Activated T-helper 1 cell treated with anti-CD3 and anti-CD28 coated beads, Interleukin-12 subunit alpha, Interleukin-12 subunit beta, Interleukin-2, Interleukin-4 antibody, amounts not matched to agents 30 ng/mL and 10 ng/mL and 1 ng/mL, durations not matched to agents 14 hours and 24 hours and 36 hours (primary cell): ENCODE data around the gene CNP. TPM values are rescaled to one million over a fixed set of nuclear protein-coding genes. Genes with fewer than 3 reads are reported as not detected.
A peak's percentile ranks its signal among the peaks of the same experiment; 100 is the strongest.
"Not testable (repeated sequence)": the region's sequence is repeated elsewhere in the genome, so short reads cannot be mapped to it uniquely, and the experiment has no call there.

Experiments used
- DNase-seq: peaks from one replicate; pipeline ENCODE4 v3.0.0; 2021; ENCODE audit warnings: low spot score
- H3K27ac Mint-ChIP-seq: one replicate; pipeline ENCODE4 v1.8.0; 2021; ENCODE audit warnings: mild to moderate bottlenecking, mixed read lengths
- H3K27me3 Mint-ChIP-seq: one replicate; pipeline ENCODE4 v1.8.0; 2022; ENCODE audit warnings: mild to moderate bottlenecking, moderate library complexity, mixed read lengths; ENCODE audit not compliant: insufficient read depth
- H3K36me3 Mint-ChIP-seq: one replicate; pipeline ENCODE4 v1.8.0; 2021; ENCODE audit warnings: low read depth, mixed read lengths
- H3K4me1 Mint-ChIP-seq: one replicate; pipeline ENCODE4 v1.8.0; 2021; ENCODE audit warnings: low read depth, mixed read lengths
- H3K4me3 Mint-ChIP-seq: one replicate; pipeline ENCODE4 v1.8.0; 2021; ENCODE audit warnings: mild to moderate bottlenecking, moderate library complexity, mixed read lengths
- H3K9me3 Mint-ChIP-seq: one replicate; pipeline ENCODE4 v1.8.0; 2021; ENCODE audit warnings: mixed read lengths
- intact Hi-C: fragments of 100-400 bp; cut with micrococcal nuclease; formaldehyde crosslinking; loops from one replicate; pipeline ENCODE4 v1.15.1; 2024
- total RNA-seq: library from RNA; stranded (reverse); gene quantifications from 2 replicates; pipeline ENCODE4 v1.2.3, GENCODE V29; 2022

CNP gene
- total RNA-seq, 1 donor from 2014 or later = 89.8 TPM

DNA sequence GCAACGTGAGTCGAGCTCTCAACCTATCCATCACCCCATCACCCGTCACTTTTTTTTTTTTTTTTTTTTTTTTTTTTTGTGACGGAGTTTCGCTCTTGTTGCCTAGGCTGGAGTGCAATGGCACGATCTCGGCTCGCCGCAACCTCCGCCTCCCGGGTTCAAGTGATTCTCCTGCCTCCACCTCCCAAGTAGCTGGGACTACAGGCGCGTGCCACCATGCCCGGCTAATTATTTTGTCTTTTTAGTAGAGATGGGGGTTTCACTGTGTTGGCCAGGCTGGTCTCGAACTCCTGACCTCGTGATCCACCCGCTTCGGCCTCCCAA, 35.8 kb upstream of the CNP start:
- H3K27me3 Mint-ChIP-seq, H3K9me3 Mint-ChIP-seq, DNase-seq, H3K36me3 Mint-ChIP-seq: not testable (repeated sequence)
- intact Hi-C loops = loop anchor here (1.0 to 5.0 kb wide), 5 partner anchors 11 to 457 kb away; partner anchors contain the start of genes CNP, DNAJC7, KLHL11 and STAT3
- Mint-ChIP-seq H3K4me3 (peak overlapping the region; percentile 97), H3K27ac (peak overlapping the region; percentile 96), H3K4me1 (peaks cover 35% of the 10 kb centered on the region)

DNA sequence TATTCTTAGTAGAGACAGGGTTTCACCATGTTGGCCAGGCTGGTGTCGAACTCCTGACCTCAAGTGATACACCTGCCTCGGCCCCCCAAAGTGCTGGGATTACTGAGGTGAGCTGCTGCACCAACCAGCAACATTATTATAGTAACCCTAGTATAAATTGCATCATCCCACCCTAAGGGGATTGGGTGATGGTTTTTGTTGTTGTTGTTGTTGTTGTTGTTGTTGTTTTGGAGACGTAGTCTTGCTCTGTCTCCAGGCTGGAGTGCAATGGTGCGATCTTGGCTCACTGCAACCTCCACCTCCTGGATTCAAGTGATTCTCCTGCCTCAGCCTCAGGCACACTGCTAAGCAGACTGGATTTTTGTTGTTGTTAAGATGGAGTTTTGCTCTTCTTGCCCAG, 34.9 kb upstream of the CNP start:
- not testable (repeated sequence) for H3K27ac Mint-ChIP-seq, H3K9me3 Mint-ChIP-seq, H3K36me3 Mint-ChIP-seq, DNase-seq, H3K27me3 Mint-ChIP-seq
- Mint-ChIP-seq H3K4me1 (peaks cover 35% of the 10 kb centered on the region), H3K4me3 (peak overlapping the region; percentile 54)
- intact Hi-C loops = loop anchor here (5.0 kb wide), 1 partner anchor 456 kb away; the partner anchor contains the start of gene STAT3

DNA sequence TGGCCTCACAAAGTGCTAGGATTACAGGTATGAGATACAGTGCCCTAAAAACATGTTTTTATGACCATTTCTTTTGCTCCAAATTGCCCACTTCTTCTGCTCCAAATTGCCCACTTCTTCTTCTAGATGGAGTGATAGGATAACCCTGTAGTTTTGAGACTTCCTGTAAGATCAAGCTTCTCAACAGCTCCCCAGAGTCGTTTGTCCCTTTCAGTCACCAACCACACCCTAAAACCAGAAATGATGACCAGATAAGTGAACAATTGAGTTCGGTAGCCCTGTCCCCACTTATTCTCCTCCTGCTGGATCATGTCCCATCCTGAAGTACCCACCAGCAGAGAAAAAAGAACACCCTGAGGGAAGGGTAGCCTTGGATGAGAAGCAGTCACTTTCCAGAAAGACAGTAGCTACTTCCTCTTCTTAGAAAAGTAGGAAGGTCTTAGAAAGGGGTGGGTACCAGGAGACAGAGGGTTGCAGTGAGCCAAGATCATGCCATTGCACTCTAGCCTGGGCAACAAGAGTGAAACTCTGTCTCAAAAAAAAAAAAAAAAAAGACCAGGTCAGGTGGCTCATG, 33.7 kb upstream of the CNP start:
- peak overlapping the region; percentile 54 for H3K4me3 Mint-ChIP-seq
- DNase-seq = no peak
- H3K27me3 Mint-ChIP-seq = no peaks in the 10 kb centered on the region
- H3K9me3 Mint-ChIP-seq = no peaks in the 10 kb centered on the region
- peaks cover 35% of the 10 kb centered on the region for H3K4me1 Mint-ChIP-seq
- intact Hi-C loops = loop anchor here (5.0 kb wide), 1 partner anchor 454 kb away; the partner anchor contains the start of gene STAT3
- H3K27ac Mint-ChIP-seq = peak overlapping the region; percentile 82
- H3K36me3 Mint-ChIP-seq = peaks cover 8% of the 10 kb centered on the region

DNA sequence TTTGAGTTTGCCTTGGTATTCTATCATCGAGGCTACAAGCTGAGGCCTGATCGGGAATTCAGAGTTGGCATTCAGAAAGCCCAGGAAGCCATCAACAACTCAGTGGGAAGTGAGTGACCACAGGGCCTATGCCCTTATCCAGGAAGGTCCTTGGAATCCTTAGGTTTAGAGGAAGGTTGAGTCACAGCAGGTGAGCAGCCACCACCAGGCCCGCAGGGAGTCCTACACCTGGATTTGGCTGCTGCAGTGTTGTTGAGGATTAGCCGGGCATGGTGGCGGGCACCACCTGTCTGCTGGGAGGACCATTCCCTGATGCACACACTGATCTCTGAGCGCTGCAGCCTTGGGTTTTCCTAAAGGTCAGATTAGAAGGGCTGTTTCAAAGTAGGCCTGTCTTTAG, 31.0 kb upstream of the CNP start:
- DNase-seq = no peak
- Mint-ChIP-seq H3K4me1 (peaks cover 17% of the 10 kb centered on the region), H3K36me3 (no peaks in the 10 kb centered on the region), H3K4me3 (no peak overlapping the region), H3K27me3 (no peaks in the 10 kb centered on the region), H3K9me3 (no peaks in the 10 kb centered on the region), H3K27ac (no peak overlapping the region)
- intact Hi-C loops = no loop called here

DNA sequence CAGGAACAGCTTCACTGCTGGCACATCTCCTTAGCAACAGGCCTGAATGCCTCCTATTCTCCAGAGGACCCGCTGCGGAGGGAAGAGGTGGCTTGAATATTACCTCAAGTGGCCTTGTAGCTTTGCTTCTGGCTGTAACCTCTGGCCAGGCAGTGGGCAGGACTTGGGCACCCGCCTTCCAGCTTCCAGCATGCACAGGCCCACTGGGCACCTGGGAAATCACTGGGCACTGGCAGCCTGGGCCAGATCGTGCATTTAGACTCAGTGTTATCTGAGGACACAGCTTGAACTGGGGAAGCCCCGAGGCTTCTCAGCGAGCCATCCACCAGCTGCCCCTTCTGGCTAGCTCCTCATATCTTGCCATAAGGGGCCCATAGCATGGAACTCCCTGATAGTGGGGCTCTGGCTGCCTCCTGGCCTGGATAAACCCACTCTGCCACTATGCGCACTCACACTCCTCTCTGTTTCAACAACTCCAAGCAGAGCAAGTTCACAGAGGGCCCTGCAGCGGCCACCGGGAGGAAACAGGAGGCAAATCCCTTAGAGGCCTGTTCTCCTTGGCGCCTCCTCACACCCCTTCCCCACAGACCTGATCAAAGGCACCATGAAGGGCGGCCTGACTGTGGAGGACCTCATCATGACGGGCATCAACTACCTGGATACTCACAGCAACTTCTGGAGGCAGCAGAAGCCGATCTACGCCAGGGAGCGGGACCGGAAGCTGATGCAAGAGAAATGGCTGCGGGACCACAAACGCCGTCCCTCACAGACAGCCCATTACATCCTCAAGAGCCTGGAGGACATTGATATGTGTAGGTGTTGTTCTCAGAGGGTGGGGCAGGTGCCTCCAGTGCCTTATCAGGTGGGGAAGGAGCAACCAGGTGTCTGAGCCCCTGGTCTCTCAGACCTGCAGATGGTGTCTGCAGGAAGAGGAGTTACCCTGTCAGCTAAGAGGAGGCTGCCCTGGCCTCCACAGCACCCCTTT, 28.3 kb upstream of the CNP start:
- DNase-seq = no peak
- Mint-ChIP-seq H3K4me1 (no peaks in the 10 kb centered on the region), H3K36me3 (no peaks in the 10 kb centered on the region), H3K27ac (no peak overlapping the region), H3K9me3 (no peaks in the 10 kb centered on the region), H3K4me3 (no peak overlapping the region), H3K27me3 (no peaks in the 10 kb centered on the region)
- intact Hi-C loops = no loop called here

DNA sequence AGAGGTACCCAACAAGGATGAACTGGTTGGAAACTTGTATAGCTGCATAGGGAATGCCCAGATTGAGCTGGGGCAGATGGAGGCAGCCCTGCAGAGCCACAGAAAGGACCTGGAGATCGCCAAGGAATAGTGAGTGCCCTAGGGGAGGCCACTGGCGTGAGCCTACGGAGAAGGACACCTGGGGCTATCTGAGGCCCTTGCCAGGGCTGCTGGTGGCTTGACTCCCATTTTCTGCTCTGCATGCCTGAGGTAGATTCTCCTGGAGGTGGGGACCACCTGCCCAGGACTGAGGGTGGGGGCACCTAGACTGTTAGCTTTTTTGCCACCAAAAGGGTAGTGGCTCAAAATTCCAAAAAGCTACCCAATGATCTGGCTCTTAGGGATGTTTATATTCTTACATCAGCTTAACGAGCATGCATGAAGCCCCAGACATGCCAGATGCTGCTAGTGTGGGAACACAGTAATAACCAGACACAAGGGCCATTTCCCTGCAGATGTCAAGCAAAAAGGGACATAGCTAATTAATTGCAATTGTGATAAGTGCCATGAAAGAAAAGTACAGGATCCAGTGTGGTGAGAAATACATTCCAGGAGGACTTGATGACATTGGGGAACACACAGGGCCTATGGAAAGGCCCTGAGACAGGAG, 27.4 kb upstream of the CNP start:
- DNase-seq = no peak
- Mint-ChIP-seq H3K9me3 (no peaks in the 10 kb centered on the region), H3K4me1 (no peaks in the 10 kb centered on the region), H3K36me3 (no peaks in the 10 kb centered on the region), H3K27me3 (no peaks in the 10 kb centered on the region), H3K4me3 (no peak overlapping the region), H3K27ac (no peak overlapping the region)
- intact Hi-C loops = no loop called here

DNA sequence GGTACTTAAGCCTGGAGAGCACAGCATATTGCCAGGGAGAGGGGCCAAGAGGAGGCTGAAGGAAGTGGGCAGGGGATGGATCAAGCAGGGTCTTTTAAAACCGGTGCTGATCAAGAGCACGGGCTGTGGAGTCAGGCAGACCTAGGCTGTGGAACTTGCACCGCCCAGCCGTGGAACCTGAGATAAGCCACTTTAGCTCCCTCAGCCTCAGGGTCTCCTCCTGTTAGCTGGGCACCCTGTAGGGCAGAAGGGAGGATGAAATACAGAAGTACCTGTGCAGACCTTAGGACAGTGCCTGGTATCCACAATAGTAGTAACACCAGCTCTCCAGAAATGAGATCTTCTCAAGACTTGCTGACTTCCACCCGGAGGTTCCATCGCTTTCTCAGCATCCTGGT, 26.9 kb upstream of the CNP start:
- H3K36me3 Mint-ChIP-seq = no peaks in the 10 kb centered on the region
- H3K27me3 Mint-ChIP-seq = no peaks in the 10 kb centered on the region
- DNase-seq = no peak
- H3K9me3 Mint-ChIP-seq = no peaks in the 10 kb centered on the region
- H3K27ac Mint-ChIP-seq = no peak overlapping the region
- H3K4me3 Mint-ChIP-seq = no peak overlapping the region
- no peaks in the 10 kb centered on the region for H3K4me1 Mint-ChIP-seq
- intact Hi-C loops = no loop called here

DNA sequence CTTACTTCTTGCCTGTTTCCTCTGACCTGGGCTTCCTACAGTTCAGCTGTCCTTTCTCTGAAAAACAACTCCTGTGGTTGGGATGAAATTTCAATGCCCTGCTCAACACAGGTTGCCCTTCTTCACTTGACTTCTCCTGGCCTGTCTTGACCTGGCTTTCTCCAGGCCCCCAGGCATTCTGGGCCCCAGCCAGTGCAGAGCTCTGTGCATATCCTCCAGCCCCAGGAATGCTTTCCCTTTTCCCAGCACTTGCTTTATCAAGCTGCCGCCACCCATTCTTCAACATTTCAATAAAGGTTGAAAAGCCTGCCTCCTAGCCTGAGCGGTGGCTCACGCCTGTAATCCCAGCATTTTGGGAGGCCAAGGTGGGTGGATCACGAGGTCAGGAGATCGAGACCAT, 25.4 kb upstream of the CNP start:
- intact Hi-C loops = no loop called here
- Mint-ChIP-seq H3K4me1 (no peaks in the 10 kb centered on the region), H3K4me3 (no peak overlapping the region), H3K36me3 (no peaks in the 10 kb centered on the region), H3K27ac (no peak overlapping the region), H3K9me3 (no peaks in the 10 kb centered on the region), H3K27me3 (no peaks in the 10 kb centered on the region)
- DNase-seq = no peak

DNA sequence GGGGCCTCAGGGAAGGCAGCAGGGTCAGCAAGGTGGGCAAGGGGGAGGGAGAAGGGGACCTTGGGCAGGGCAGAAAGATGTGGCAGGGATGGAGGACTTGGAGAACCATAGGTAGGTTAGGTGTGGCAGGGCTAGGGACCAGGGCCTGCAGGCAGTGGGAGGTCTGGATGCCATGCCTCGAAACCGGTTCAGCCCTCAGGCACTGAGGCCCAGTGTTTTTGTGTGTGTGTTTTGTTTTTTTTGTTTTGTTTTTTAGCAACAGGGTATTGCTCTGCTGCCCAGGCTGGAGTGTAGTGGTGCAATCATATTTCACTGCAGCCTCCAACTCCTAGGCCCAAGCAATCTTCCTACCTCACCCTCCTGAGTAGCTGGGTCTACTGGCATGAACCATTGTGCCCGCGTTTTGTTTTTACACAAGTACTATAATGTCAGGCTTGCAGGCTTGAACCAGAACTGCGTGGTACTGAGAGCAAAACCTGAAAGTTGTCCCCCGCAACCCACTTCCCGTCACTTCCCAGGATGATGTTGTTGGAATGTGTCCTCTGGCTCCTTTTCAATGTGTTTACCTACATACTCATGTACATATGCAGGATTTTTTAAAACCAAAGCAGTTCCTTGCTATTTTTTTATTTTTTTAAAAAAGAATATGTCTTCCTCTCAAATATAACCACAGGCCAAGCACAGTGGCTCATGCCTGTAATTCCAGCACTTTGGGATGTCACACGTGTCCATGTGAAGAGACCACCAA, 23.8 kb upstream of the CNP start:
- H3K9me3 Mint-ChIP-seq = no peaks in the 10 kb centered on the region
- intact Hi-C loops = no loop called here

DNA sequence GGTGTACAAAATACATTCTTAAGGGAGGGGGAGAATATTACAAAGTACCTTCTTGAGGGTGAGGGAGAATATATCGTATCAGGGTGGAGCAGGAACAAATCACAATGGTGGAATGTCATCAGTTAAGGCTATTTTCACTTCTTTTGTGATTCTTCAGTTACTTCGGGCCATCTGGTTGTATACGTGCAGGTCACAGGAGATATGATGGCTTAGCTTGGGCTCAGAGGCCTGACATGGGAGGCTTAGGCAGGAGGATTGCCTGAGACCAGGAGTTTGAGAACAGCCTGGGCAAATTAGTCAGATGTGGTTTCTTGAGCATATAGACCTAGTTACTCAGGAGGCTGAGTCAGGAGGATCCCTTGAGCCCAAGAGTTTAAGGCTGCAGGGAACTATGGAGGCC, 23.1 kb upstream of the CNP start:
- intact Hi-C loops = no loop called here
- Mint-ChIP-seq H3K4me1 (no peaks in the 10 kb centered on the region), H3K9me3 (no peaks in the 10 kb centered on the region), H3K27me3 (no peaks in the 10 kb centered on the region), H3K4me3 (no peak overlapping the region), H3K36me3 (no peaks in the 10 kb centered on the region), H3K27ac (no peak overlapping the region)
- no peak for DNase-seq

More for the DNA sequence above, 23.8 kb upstream of the CNP start:
- Mint-ChIP-seq H3K36me3 (no peaks in the 10 kb centered on the region), H3K4me1 (no peaks in the 10 kb centered on the region), H3K27me3 (no peaks in the 10 kb centered on the region), H3K27ac (peak overlapping the region; percentile 13), H3K4me3 (no peak overlapping the region)
- DNase-seq = no peak

DNA sequence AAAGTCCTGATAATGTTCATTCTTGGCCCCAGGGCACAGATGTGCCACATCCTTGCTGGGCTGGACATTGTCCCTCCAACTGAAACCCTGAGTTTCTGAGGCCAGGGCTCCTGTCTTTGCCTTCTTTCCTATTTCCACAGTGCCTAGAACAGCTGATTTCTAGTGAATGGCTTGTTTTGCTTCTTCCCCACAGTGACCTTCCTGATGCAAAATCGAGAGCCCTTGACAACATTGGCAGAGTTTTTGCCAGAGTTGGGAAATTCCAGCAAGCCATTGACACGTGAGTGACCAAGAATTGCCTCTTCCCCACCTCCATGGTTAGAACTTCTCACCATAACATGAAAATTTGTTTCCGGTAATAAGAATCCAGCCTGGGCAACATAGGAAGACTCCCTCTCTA, 21.7 kb upstream of the CNP start:
- DNase-seq = no peak
- Mint-ChIP-seq H3K9me3 (no peaks in the 10 kb centered on the region), H3K4me3 (no peak overlapping the region), H3K27ac (no peak overlapping the region), H3K27me3 (no peaks in the 10 kb centered on the region), H3K4me1 (no peaks in the 10 kb centered on the region), H3K36me3 (no peaks in the 10 kb centered on the region)
- intact Hi-C loops = no loop called here

DNA sequence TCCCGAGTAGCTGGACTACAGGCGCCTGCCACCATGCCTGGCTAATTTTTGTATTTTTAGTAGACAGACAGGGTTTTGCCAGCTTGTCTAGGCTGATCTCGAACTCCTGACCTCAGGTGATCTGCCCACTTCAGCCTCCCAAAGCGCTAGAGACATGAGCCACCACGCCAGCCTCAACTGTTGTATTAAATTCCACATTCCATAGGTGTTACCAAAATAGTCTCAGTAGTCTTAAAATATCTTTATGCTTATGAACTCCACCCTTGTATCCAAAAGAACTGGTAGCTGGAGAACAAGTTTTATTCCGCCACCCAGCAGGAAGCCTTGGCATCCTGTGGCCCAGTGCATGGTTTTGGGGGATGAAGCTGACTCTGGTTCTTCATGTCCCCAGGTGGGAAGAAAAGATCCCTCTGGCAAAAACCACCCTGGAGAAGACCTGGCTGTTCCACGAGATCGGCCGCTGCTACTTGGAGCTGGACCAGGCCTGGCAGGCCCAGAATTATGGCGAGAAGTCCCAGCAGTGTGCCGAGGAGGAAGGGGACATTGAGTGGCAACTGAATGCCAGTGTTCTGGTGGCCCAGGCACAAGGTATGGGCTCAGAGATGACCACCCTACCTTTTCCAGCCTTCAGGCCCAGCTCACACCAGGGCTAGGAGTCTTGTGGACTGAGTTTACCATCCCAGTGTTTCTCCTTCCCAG, 17.7 kb upstream of the CNP start:
- intact Hi-C loops = no loop called here
- DNase-seq = no peak
- Mint-ChIP-seq H3K27me3 (no peaks in the 10 kb centered on the region), H3K4me1 (no peaks in the 10 kb centered on the region), H3K27ac (no peak overlapping the region), H3K9me3 (no peaks in the 10 kb centered on the region), H3K4me3 (no peak overlapping the region), H3K36me3 (no peaks in the 10 kb centered on the region)
